Mesendoderm (in vitro differentiated cells): Measurements from ENCODE around the gene ANXA6.

Source experiments
- DNase-seq: peaks from one replicate; pipeline ENCODE4 v3.0.0; 2013
- H2AK5ac ChIP-seq: 2 replicates; pipeline ENCODE4 v1.6.1; 2013; ENCODE audit warnings: low read length, inconsistent platforms
- H2BK120ac ChIP-seq: 2 replicates; pipeline ENCODE4 v1.6.1; 2013; ENCODE audit warnings: low read depth, mild to moderate bottlenecking, low read length, moderate library complexity, mixed read lengths
- H2BK15ac ChIP-seq: replicated peaks from 2 replicates; pipeline ENCODE4 v1.6.1; 2013; ENCODE audit warnings: low read depth, mild to moderate bottlenecking, moderate library complexity
- H2BK5ac ChIP-seq: 2 replicates; pipeline ENCODE4 v1.6.1; 2013; ENCODE audit warnings: low read length, inconsistent platforms
- H3K18ac ChIP-seq: 2 replicates; pipeline ENCODE4 v1.6.1; 2013; ENCODE audit warnings: mild to moderate bottlenecking, low read length, mixed read lengths
- H3K23ac ChIP-seq: one replicate; pipeline ENCODE4 v1.6.1; 2013; ENCODE audit warnings: low read length
- H3K27ac ChIP-seq: 2 replicates; pipeline ENCODE4 v1.5.1; 2013; ENCODE audit warnings: low read depth, mild to moderate bottlenecking, inconsistent platforms, low read length, moderate library complexity
- H3K27me3 ChIP-seq: 2 replicates; pipeline ENCODE4 v1.6.1; 2013; ENCODE audit warnings: low read length, control low read depth, mild to moderate bottlenecking, inconsistent platforms; ENCODE audit not compliant: insufficient read depth, poor library complexity
- H3K36me3 ChIP-seq: 2 replicates; pipeline ENCODE4 v1.6.1; 2013; ENCODE audit warnings: low read length, inconsistent platforms; ENCODE audit not compliant: control insufficient read depth, insufficient read depth
- H3K4ac ChIP-seq: one replicate; pipeline ENCODE4 v1.6.1; 2013; ENCODE audit warnings: low read depth, mild to moderate bottlenecking, low read length, moderate library complexity
- H3K4me1 ChIP-seq: 2 replicates; pipeline ENCODE4 v1.6.1; 2013; ENCODE audit warnings: low read depth, low read length, inconsistent platforms; ENCODE audit not compliant: control insufficient read depth
- H3K4me2 ChIP-seq: 2 replicates; pipeline ENCODE4 v1.6.1; 2013; ENCODE audit warnings: low read length
- H3K4me3 ChIP-seq: 2 replicates; pipeline ENCODE4 v1.5.1; 2013; ENCODE audit warnings: mild to moderate bottlenecking, low read length
- H3K56ac ChIP-seq: one replicate; pipeline ENCODE4 v1.6.1; 2013; ENCODE audit warnings: low read length
- H3K79me1 ChIP-seq: 2 replicates; pipeline ENCODE4 v1.6.1; 2013; ENCODE audit warnings: low read length, inconsistent platforms
- H3K79me2 ChIP-seq: 2 replicates; pipeline ENCODE4 v1.6.1; 2013; ENCODE audit warnings: mild to moderate bottlenecking, low read length; ENCODE audit not compliant: control insufficient read depth, insufficient read depth
- H3K9ac ChIP-seq: 2 replicates; pipeline ENCODE4 v1.6.1; 2013; ENCODE audit warnings: low read length, inconsistent platforms
- H4K5ac ChIP-seq: one replicate; pipeline ENCODE4 v1.6.1; 2013; ENCODE audit warnings: low read length
- H4K8ac ChIP-seq: one replicate; pipeline ENCODE4 v1.6.1; 2013; ENCODE audit warnings: low read depth, mild to moderate bottlenecking, control low read depth, low read length, moderate library complexity
- WGBS: extraction: QIAGEN DNeasy Blood & Tissue Kit; methylation state at CpG from one replicate; pipeline ENCODE4 v1.1.7; 2013; ENCODE audit warnings: low lambda C conversion rate, missing lambda C conversion rate; ENCODE audit not compliant: insufficient coverage; ENCODE audit errors: extremely low coverage; 5-methylcytosine and 5-hydroxymethylcytosine counted together

Gene ANXA6

GRCh38 chr5:151138114-151138513 lies 19.5 kb downstream of the ANXA6 start:
- Histone ChIP-seq H3K4me1 (no peaks in the 10 kb centered on the region), H3K23ac (no peak overlapping the region), H3K9ac (no peak overlapping the region), H3K4me2 (no peak overlapping the region), H3K79me1 (peaks cover 18% of the 10 kb centered on the region), H4K5ac (no peak overlapping the region), H2BK120ac (no peak overlapping the region), H3K18ac (no peak overlapping the region), H3K79me2 (peaks cover 8% of the 10 kb centered on the region), H4K8ac (no peak overlapping the region), H3K4ac (no peak overlapping the region), H3K27me3 (no peaks in the 10 kb centered on the region), H3K36me3 (peaks cover 42% of the 10 kb centered on the region), H2BK5ac (no peak overlapping the region), H2AK5ac (no peak overlapping the region), H3K4me3 (no peak overlapping the region), H2BK15ac (no peak overlapping the region), H3K27ac (no peak overlapping the region), H3K56ac (no peak overlapping the region)
- DNase-seq: no peak
- WGBS: no CpG with 5 or more reads among the region's 1 CpG

DNA sequence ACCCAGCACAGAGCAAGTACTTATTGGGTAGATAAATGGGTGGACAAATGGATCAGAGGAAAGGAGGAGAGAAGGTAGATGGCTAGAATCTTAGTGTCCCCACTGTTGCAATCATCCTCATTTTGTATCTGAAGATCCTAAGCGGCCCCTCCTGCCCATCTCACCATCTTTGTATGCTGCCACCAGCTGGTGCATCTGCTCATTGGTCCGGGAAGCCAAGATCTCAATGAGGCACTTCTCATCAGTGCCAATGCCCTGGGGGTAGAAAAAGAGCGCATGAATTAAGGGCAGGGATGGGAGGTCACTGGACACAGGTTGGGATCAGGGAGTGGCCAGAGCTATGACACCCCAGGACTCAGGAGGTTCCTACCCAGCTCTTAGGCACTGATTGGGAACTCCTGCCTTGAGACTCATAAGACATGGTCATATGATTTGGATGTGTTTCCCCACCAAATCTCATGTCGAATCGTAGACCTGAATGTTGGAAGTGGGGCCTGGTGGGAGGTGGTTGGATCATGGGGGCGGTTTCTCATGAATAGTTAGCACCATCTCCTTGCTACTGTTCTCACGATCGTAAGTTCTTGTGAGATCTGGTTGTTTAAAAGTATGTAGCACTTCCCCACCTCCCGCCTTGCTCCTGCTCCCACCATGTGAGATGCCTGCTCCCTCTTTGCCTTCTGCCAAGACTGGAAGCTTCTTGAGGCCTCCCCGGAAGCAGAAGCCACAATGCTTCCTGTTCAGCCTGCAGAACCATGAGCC lies 20.3 kb downstream of the ANXA6 start:
- WGBS: no CpG with 5 or more reads among the region's 10 CpGs
- Histone ChIP-seq H3K23ac (no peak overlapping the region), H3K9ac (no peak overlapping the region), H3K79me1 (peaks cover 14% of the 10 kb centered on the region), H3K79me2 (peaks cover 5% of the 10 kb centered on the region), H2BK120ac (no peak overlapping the region), H3K56ac (no peak overlapping the region), H3K18ac (no peak overlapping the region), H3K4me1 (no peaks in the 10 kb centered on the region), H3K36me3 (peaks cover 46% of the 10 kb centered on the region), H3K4me2 (no peak overlapping the region), H2BK15ac (no peak overlapping the region), H3K4ac (no peak overlapping the region), H4K5ac (no peak overlapping the region), H3K4me3 (no peak overlapping the region), H2BK5ac (no peak overlapping the region), H3K27me3 (no peaks in the 10 kb centered on the region), H2AK5ac (no peak overlapping the region), H4K8ac (no peak overlapping the region), H3K27ac (no peak overlapping the region)
- no peak for DNase-seq

GRCh38 chr5:151134228-151134627 lies 23.4 kb downstream of the ANXA6 start:
- Histone ChIP-seq H2BK120ac (no peak overlapping the region), H3K4me3 (no peak overlapping the region), H3K18ac (no peak overlapping the region), H2BK15ac (no peak overlapping the region), H2BK5ac (no peak overlapping the region), H3K4ac (no peak overlapping the region), H2AK5ac (no peak overlapping the region), H3K4me1 (no peaks in the 10 kb centered on the region), H3K9ac (no peak overlapping the region), H4K8ac (no peak overlapping the region), H3K36me3 (peaks cover 56% of the 10 kb centered on the region), H3K79me2 (no peaks in the 10 kb centered on the region), H3K27me3 (no peaks in the 10 kb centered on the region), H3K23ac (no peak overlapping the region), H3K56ac (no peak overlapping the region), H3K27ac (no peak overlapping the region), H3K4me2 (no peak overlapping the region), H3K79me1 (peaks cover 2% of the 10 kb centered on the region), H4K5ac (no peak overlapping the region)
- no peak for DNase-seq
- no CpG with 5 or more reads among the region's 3 CpGs for WGBS

DNA sequence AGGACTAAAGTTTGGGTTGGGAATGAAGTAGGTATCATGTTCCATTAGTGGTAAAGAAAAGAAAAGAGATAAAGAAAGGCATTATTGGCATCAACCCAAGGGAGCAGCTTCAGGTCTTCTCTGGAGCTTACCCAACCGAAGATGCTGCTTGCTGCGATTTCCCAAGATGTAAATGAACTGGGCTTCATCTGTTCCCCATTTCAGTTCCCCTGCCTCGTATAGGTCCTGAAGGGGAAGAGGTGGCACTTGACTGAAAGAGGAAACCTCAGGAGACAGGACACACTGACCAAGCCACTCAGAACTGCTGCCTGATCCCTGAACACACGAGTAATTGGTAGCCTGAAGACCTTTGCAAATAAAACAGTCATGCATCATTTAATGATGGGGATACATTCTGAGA lies 24.6 kb downstream of the ANXA6 start:
- Histone ChIP-seq H4K8ac (no peak overlapping the region), H3K27ac (no peak overlapping the region), H2BK5ac (no peak overlapping the region), H4K5ac (no peak overlapping the region), H3K9ac (no peak overlapping the region), H3K27me3 (no peaks in the 10 kb centered on the region), H3K4me1 (no peaks in the 10 kb centered on the region), H2BK15ac (no peak overlapping the region), H3K56ac (no peak overlapping the region), H3K79me1 (no peaks in the 10 kb centered on the region), H3K4me2 (no peak overlapping the region), H2AK5ac (no peak overlapping the region), H3K79me2 (no peaks in the 10 kb centered on the region), H3K4me3 (no peak overlapping the region), H3K23ac (no peak overlapping the region), H2BK120ac (no peak overlapping the region), H3K18ac (no peak overlapping the region), H3K36me3 (peaks cover 52% of the 10 kb centered on the region), H3K4ac (no peak overlapping the region)
- WGBS: no CpG with 5 or more reads among the region's 4 CpGs
- no peak for DNase-seq

GRCh38 chr5:151130922-151131891 lies 26.4 kb downstream of the ANXA6 start:
- no peaks in the 10 kb centered on the region for H3K27me3 ChIP-seq
- no peak overlapping the region for H3K18ac ChIP-seq
- no peaks in the 10 kb centered on the region for H3K79me2 ChIP-seq
- WGBS: no CpG with 5 or more reads among the region's 13 CpGs
- no peak overlapping the region for H3K27ac ChIP-seq
- no peaks in the 10 kb centered on the region for H3K4me1 ChIP-seq
- no peak overlapping the region for H3K4me2 ChIP-seq
- H3K79me1 ChIP-seq: no peaks in the 10 kb centered on the region
- no peak overlapping the region for H3K23ac ChIP-seq
- no peak overlapping the region for H2BK15ac ChIP-seq
- H2BK5ac ChIP-seq: no peak overlapping the region
- no peak overlapping the region for H3K56ac ChIP-seq
- H4K8ac ChIP-seq: no peak overlapping the region
- H3K9ac ChIP-seq: no peak overlapping the region
- H2AK5ac ChIP-seq: no peak overlapping the region
- no peak overlapping the region for H4K5ac ChIP-seq
- H3K4me3 ChIP-seq: no peak overlapping the region
- no peak overlapping the region for H3K4ac ChIP-seq
- DNase-seq: no peak
- no peak overlapping the region for H2BK120ac ChIP-seq
- peaks cover 42% of the 10 kb centered on the region for H3K36me3 ChIP-seq
